ENCODE results near the gene TNFRSF1B. TPM values are rescaled to one million over a fixed set of nuclear protein-coding genes. Genes with fewer than 3 reads are reported as not detected.

The TNFRSF1B gene
- total and polyA plus RNA-seq, 2 of the 8 experiments (the other 6 are each of a cell fraction or from before 2014, with no cell fraction given): 1.7 to 2.9 TPM

- H2BK5ac ChIP-seq (ENCODE audit: low read depth, low read length): no peak overlapping the region
- no peak overlapping the region for H3K23ac ChIP-seq (ENCODE audit: insufficient read length)
- H4K20me1 ChIP-seq (replicated peaks in 1 of 2; ENCODE audit: control insufficient read depth in 1 of 2, insufficient read depth in 2 of 2, low read length in 2 of 2): peaks cover 0 to 6% of the 10 kb centered on the region in 2 experiments
- no peak overlapping the region for H3K4me2 ChIP-seq (ENCODE audit: insufficient read depth in 1 of 2, low read depth in 2 of 2, low read length in 2 of 2)
- ChIA-PET CTCF (ENCODE audit: partially characterized antibody) (interaction anchor here (0.9 to 6.8 kb wide), 3 partner anchors 12 to 300 kb away, joined by 3 to 66 read pairs (median 4); no protein-coding TSS in a partner anchor), POLR2A (ENCODE audit: partially characterized antibody) (interaction anchor here (1.6 kb wide), 1 partner anchor 14 kb away, joined by 5 read pairs; no protein-coding TSS in a partner anchor)
- no peaks in the 10 kb centered on the region for H3K23me2 ChIP-seq (ENCODE audit: low read depth, low read length)
- peaks cover 0 to 4% (median 0%) of the 10 kb centered on the region in 4 experiments; a peak in 2 of 8 replicates for H3K36me3 ChIP-seq (ENCODE audit: control insufficient read depth in 2 of 4, insufficient read depth in 4 of 4, low read length in 3 of 4)
- 86% methylated on average over 31 of the region's 31 CpGs; no CpG with 5 or more reads in 1 of the 2 experiments for WGBS, 2 experiments (ENCODE audit: extremely low coverage in 1 of 2, insufficient coverage in 1 of 2, insufficient read length in 1 of 2, insufficient replicate concordance in 2 of 2, low coverage in 1 of 2, low lambda C conversion rate in 2 of 2, missing lambda C conversion rate in 1 of 2)
- no peak overlapping the region for H2BK20ac ChIP-seq (ENCODE audit: low read length)
- TF ChIP-seq YY1 (IDR thresholded peaks at IDR 0.05; ENCODE audit: low read depth, low read length) (no peak), ASH2L (IDR thresholded peaks at IDR 0.05; ENCODE audit: low read length) (no peak)
- H2BK15ac ChIP-seq (ENCODE audit: low read length): no peak overlapping the region
- H2AK5ac ChIP-seq (ENCODE audit: low read depth, low read length): no peak overlapping the region
- no peaks in the 10 kb centered on the region for H3K27me3 ChIP-seq (replicated peaks in 1 of 4; ENCODE audit: control insufficient read depth in 3 of 4, extremely low read depth in 1 of 4, insufficient read depth in 3 of 4, low read length in 3 of 4)
- no peaks in the 10 kb centered on the region; a peak in 1 of 7 replicates for H3K4me1 ChIP-seq (replicated peaks in 1 of 4; ENCODE audit: control insufficient read depth in 3 of 4, insufficient read depth in 4 of 4, low read length in 3 of 4)
- no peak overlapping the region for H3K4ac ChIP-seq (replicated peaks; ENCODE audit: insufficient read length, low read depth, low read length)
- H3K56ac ChIP-seq (replicated peaks; ENCODE audit: insufficient read length, low read depth, low read length): no peak overlapping the region
- H2BK12ac ChIP-seq (ENCODE audit: low read depth, low read length): no peak overlapping the region
- no peak overlapping the region for H2BK120ac ChIP-seq (replicated peaks; ENCODE audit: low read depth, low read length)
- no peak overlapping the region for H4K5ac ChIP-seq (ENCODE audit: insufficient read length, low read depth, low read length)
- no peak overlapping the region; the same call in 1 of the 2 replicates for H4K8ac ChIP-seq (ENCODE audit: extremely low read depth, insufficient read depth, low read length)
- H3K4me3 ChIP-seq (ENCODE audit: extremely low read depth in 1 of 4, insufficient read depth in 2 of 4, low read depth in 3 of 4, low read length in 4 of 4): no peak overlapping the region
- H2AFZ ChIP-seq (ENCODE audit: low read length): no peak overlapping the region
- H3K27ac ChIP-seq (ENCODE audit: low read depth, low read length): no peak overlapping the region; the same call in 1 of the 2 replicates
- H4K91ac ChIP-seq (replicated peaks; ENCODE audit: insufficient read length, low read length): no peak overlapping the region
- no peak overlapping the region for H3K18ac ChIP-seq (ENCODE audit: extremely low read depth, low read length)
- no peak overlapping the region for H3K14ac ChIP-seq (ENCODE audit: insufficient read length)
- H3K79me2 ChIP-seq (ENCODE audit: control insufficient read depth in 1 of 2, insufficient read depth in 2 of 2, low read length in 2 of 2): no peaks in the 10 kb centered on the region
- H3K9me3 ChIP-seq (ENCODE audit: insufficient read depth in 2 of 2, low read depth in 1 of 2, low read length in 1 of 2): no peaks in the 10 kb centered on the region
- DNase-seq (ENCODE audit: low read depth in 1 of 2, low spot score in 2 of 2) (no peak), FAIRE-seq (no peak)
- no peak overlapping the region for H3K9ac ChIP-seq (replicated peaks in 1 of 4; ENCODE audit: extremely low read depth in 1 of 4, low read depth in 3 of 4, low read length in 3 of 4)
- H3K79me1 ChIP-seq (ENCODE audit: low read depth, low read length): no peaks in the 10 kb centered on the region
Observed at GRCh38 chr1:12138196-12139168, 28.3 kb upstream of the TNFRSF1B start.

All from H1 (cell line).